Keratinocyte (primary cell): Measurements from ENCODE around the gene DNAAF5. TPM values are rescaled to one million over a fixed set of nuclear protein-coding genes. Genes with fewer than 3 reads are reported as not detected.

Source experiments
- DNase-seq: peaks from one replicate; pipeline ENCODE4 v3.0.0-alpha.2; 2011; ENCODE audit warnings: low read depth, missing footprints, low spot score
- FAIRE-seq: peaks from 2 replicates; lab custom pipeline; 2011; peaks lifted over from hg19 to GRCh38; lab: Jason Lieb, UNC
- H2AFZ ChIP-seq: 2 replicates; pipeline ENCODE4 v1.6.0; 2012; ENCODE audit warnings: low read length, control low read depth, inconsistent platforms; ENCODE audit not compliant: control insufficient read depth
- H3K27ac ChIP-seq: 2 replicates; pipeline ENCODE4 v1.5.1; 2011; ENCODE audit warnings: low read length; ENCODE audit not compliant: control insufficient read depth, insufficient read depth
- H3K27me3 ChIP-seq: 3 replicates; pipeline ENCODE4 v1.6.0; 2011; ENCODE audit warnings: low read length; ENCODE audit not compliant: control insufficient read depth, insufficient read depth; ENCODE audit errors: extremely low read depth
- H3K36me3 ChIP-seq, 2 experiments: 2 replicates in 1 of 2; 3 replicates in 1 of 2; pipeline ENCODE4 v1.5.1; 2011; ENCODE audit warnings: low read length in 2 of 2, mild to moderate bottlenecking in 1 of 2; ENCODE audit not compliant: control insufficient read depth in 2 of 2, insufficient read depth in 2 of 2; ENCODE audit errors: extremely low read depth in 1 of 2
- H3K4me1 ChIP-seq: 3 replicates; pipeline ENCODE4 v1.5.1; 2011; ENCODE audit warnings: low read length; ENCODE audit not compliant: control insufficient read depth, insufficient read depth; ENCODE audit errors: extremely low read depth
- H3K4me2 ChIP-seq: 3 replicates; pipeline ENCODE4 v1.6.0; 2011; ENCODE audit warnings: low read depth, low read length; ENCODE audit not compliant: control insufficient read depth, insufficient read depth; ENCODE audit errors: extremely low read depth
- H3K4me3 ChIP-seq, 3 experiments: fragments of 200-600 bp in 1 of 3; sonication (generic) in 1 of 3; 2 replicates in 2 of 3; 3 replicates in 1 of 3; pipeline ENCODE4 v1.5.1; 2011 to 2016; ENCODE audit warnings: low read length in 3 of 3, mild to moderate bottlenecking in 3 of 3, control low read depth in 2 of 3, inconsistent platforms in 1 of 3, low read depth in 1 of 3, mixed read lengths in 1 of 3, mixed run types in 1 of 3, moderate library complexity in 1 of 3; ENCODE audit not compliant: control insufficient read depth in 2 of 3, insufficient read depth in 2 of 3; ENCODE audit errors: extremely low read depth in 1 of 3
- H3K79me2 ChIP-seq: 2 replicates; pipeline ENCODE4 v1.6.0; 2012; ENCODE audit warnings: low read length; ENCODE audit not compliant: control insufficient read depth, insufficient read depth
- H3K9ac ChIP-seq: 3 replicates; pipeline ENCODE4 v1.6.0; 2011; ENCODE audit warnings: low read length; ENCODE audit not compliant: control insufficient read depth, insufficient read depth; ENCODE audit errors: extremely low read depth
- H3K9me1 ChIP-seq: 3 replicates; pipeline ENCODE4 v1.6.0; 2011; ENCODE audit warnings: low read length; ENCODE audit not compliant: control insufficient read depth, insufficient read depth; ENCODE audit errors: extremely low read depth
- H3K9me3 ChIP-seq: 2 replicates; pipeline ENCODE4 v1.5.1; 2012; ENCODE audit warnings: low read depth, low read length; ENCODE audit not compliant: control insufficient read depth
- H4K20me1 ChIP-seq: 3 replicates; pipeline ENCODE4 v1.6.0; 2011; ENCODE audit warnings: low read length; ENCODE audit not compliant: control insufficient read depth, insufficient read depth; ENCODE audit errors: extremely low read depth
- EZH2 ChIP-seq: IDR thresholded peaks from one replicate; pipeline ENCODE4 v1.6.1; 2012; ENCODE audit warnings: inconsistent platforms, mild to moderate bottlenecking, low read length, moderate library complexity
- dilution Hi-C: fragments of 300-500 bp; cut with MboI; formaldehyde crosslinking; loops from one replicate; pipeline ENCODE4 v1.7.0; 2020; ENCODE audit warnings: low sequenced_read_pairs; ENCODE audit not compliant: extremely low pct_ligation_motif_present
- polyA plus RNA-seq, 5 experiments: library from polyadenylated mRNA; depleted of rRNA in 3 of 5; stranded (reverse) in 3 of 5; stranded (forward) in 1 of 5; unstranded in 1 of 5; fragments of >200 nt; gene quantifications; 1 replicate in 1 of 5; 2 replicates in 3 of 5; 3 replicates in 1 of 5; pipeline versions ENCODE4 v1.2.1 to v1.2.3, GENCODE V29; 2011 to 2012; ENCODE audit warnings: missing spikeins in 2 of 5, low read depth in 1 of 5, low replicate concordance in 1 of 5
- TF ChIP-seq, protein P1 (sequence below), 3 experiments: IDR thresholded peaks in 1 of 3; conservative IDR thresholded peaks in 1 of 3; optimal IDR thresholded peaks in 1 of 3; 2 replicates in 2 of 3; 3 replicates in 1 of 3; pipeline versions ENCODE3 to v1.5.1; 2011; ENCODE audit warnings: low read length in 3 of 3, mild to moderate bottlenecking in 3 of 3, moderate library complexity in 2 of 3, control low read depth in 1 of 3, inconsistent platforms in 1 of 3; ENCODE audit not compliant: insufficient read depth in 2 of 3; ENCODE audit errors: extremely low read depth in 1 of 3

The DNAAF5 gene
- polyA plus RNA-seq, 1 donor (not counting 4 experiments of a cell fraction or from before 2014, with no cell fraction given), result 16.3 TPM

DNA sequence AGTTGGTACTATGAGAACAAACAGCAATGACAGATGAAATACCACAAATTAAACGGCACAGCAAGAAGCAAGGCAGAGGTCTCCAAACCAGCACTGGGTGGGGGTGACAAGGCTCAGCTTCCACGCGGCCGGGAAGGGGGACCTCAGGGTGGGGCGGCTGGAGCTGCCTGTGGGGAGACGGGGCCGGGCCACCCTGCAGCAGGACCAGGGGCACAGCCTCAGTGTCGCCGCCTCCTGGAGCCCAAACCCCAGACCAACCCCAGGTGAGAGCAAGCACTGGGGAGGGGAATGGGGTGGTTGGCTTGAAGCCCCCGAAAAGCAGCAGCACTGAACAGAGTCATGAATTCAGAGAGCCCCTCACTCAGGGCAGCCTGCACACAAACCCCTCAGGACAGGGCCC, 49.9 kb downstream of the DNAAF5 start:
- Histone ChIP-seq H3K9me1 (no peaks in the 10 kb centered on the region), H3K79me2 (no peaks in the 10 kb centered on the region), H3K9ac (no peak overlapping the region), H3K9me3 (no peaks in the 10 kb centered on the region), H3K27me3 (no peaks in the 10 kb centered on the region), H3K36me3 (peaks cover 15 to 34% of the 10 kb centered on the region in 2 experiments), H3K4me1 (no peaks in the 10 kb centered on the region), H3K27ac (no peak overlapping the region), H3K4me2 (no peak overlapping the region), H3K4me3 (no peak overlapping the region), H4K20me1 (peaks cover 4% of the 10 kb centered on the region), H2AFZ (no peak overlapping the region)
- no peak for FAIRE-seq
- dilution Hi-C loops, result no loop called here
- no peak for TF ChIP-seq EZH2
- TF ChIP-seq, protein P1, sequence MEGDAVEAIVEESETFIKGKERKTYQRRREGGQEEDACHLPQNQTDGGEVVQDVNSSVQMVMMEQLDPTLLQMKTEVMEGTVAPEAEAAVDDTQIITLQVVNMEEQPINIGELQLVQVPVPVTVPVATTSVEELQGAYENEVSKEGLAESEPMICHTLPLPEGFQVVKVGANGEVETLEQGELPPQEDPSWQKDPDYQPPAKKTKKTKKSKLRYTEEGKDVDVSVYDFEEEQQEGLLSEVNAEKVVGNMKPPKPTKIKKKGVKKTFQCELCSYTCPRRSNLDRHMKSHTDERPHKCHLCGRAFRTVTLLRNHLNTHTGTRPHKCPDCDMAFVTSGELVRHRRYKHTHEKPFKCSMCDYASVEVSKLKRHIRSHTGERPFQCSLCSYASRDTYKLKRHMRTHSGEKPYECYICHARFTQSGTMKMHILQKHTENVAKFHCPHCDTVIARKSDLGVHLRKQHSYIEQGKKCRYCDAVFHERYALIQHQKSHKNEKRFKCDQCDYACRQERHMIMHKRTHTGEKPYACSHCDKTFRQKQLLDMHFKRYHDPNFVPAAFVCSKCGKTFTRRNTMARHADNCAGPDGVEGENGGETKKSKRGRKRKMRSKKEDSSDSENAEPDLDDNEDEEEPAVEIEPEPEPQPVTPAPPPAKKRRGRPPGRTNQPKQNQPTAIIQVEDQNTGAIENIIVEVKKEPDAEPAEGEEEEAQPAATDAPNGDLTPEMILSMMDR (optimal IDR thresholded peaks at IDR 0.05 in 1 of 3, IDR thresholded peaks at IDR 0.05 in 1 of 3, conservative IDR thresholded peaks at IDR 0.05 in 1 of 3; ENCODE audit: extremely low read depth in 1 of 3, insufficient read depth in 2 of 3, low read length in 3 of 3), result no peak
- DNase-seq, result no peak

DNA sequence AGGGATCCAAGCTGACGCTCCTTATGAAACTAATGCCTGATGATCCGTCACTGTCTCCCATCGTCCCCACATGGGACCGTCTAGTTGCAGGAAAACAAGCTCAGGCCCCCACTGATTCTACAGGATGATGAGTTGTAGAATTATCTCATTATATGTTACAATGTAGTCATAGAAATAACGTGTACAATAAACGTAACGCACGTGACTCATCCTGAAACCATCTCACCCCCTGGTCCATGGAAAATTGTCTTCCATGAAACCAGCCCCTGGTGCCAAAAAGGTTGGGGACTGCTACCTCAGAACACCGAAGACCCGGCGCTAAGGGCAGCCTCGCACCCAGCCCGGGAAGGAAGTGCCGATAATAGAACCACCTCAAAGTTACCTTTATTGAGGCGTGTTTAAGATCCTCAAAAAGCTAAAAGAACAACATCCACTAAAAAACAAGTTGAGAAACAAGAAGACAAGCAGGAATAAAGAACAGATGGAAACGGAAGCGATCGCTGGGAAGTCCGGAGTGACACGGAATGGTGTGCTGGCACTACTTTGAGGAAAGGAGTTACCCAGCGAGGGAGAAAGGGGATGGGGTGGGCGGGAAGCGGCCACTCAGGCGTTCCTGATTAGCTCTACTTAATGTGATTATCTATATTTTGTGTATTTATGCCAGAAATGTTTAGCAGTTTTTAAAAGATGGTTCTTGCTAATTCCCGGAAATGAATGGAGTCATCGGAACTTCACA, 50.7 kb downstream of the DNAAF5 start:
- dilution Hi-C loops, result no loop called here
- no peak for FAIRE-seq
- Histone ChIP-seq H3K4me1 (no peaks in the 10 kb centered on the region), H3K9ac (no peak overlapping the region), H3K4me2 (no peak overlapping the region), H3K27me3 (no peaks in the 10 kb centered on the region), H2AFZ (no peak overlapping the region), H4K20me1 (peaks cover 4% of the 10 kb centered on the region), H3K9me1 (no peaks in the 10 kb centered on the region), H3K27ac (no peak overlapping the region), H3K9me3 (no peaks in the 10 kb centered on the region), H3K36me3 (peaks cover 14 to 35% of the 10 kb centered on the region in 2 experiments), H3K79me2 (no peaks in the 10 kb centered on the region), H3K4me3 (no peak overlapping the region)
- no peak for DNase-seq
- no peak for TF ChIP-seq EZH2
- TF ChIP-seq, protein P1 (optimal IDR thresholded peaks at IDR 0.05 in 1 of 3, IDR thresholded peaks at IDR 0.05 in 1 of 3, conservative IDR thresholded peaks at IDR 0.05 in 1 of 3; ENCODE audit: extremely low read depth in 1 of 3, insufficient read depth in 2 of 3, low read length in 3 of 3), result no peak
